ENCODE measurements around the gene FAM151A.

FAM151A gene

GRCh38 chr1:54623216-54624007 lies at the start of gene FAM151A:
Gene FAM151A, minus strand, starts transcription at chr1:54623525. Its CDS starts 130 bp downstream, at chr1:54623395.
- DNase-seq (ENCODE audit: low read depth in 3 of 3, low spot score in 1 of 3): no peak

GRCh38 chr1:54671985-54672608 lies 48.8 kb upstream of the FAM151A start:
- DNase-seq (ENCODE audit: low read depth in 3 of 3, low spot score in 1 of 3): peak in 2 of 3 donors; percentile 33 to 52

GRCh38 chr1:54668567-54668966 lies 45.2 kb upstream of the FAM151A start:
- DNase-seq (ENCODE audit: low read depth in 3 of 3, low spot score in 1 of 3): no peak

- no peak for DNase-seq (ENCODE audit: low read depth in 3 of 3, low spot score in 1 of 3)
These were observed 44.5 kb upstream of the FAM151A start for GRCh38 chr1:54667797-54668196.

DNA sequence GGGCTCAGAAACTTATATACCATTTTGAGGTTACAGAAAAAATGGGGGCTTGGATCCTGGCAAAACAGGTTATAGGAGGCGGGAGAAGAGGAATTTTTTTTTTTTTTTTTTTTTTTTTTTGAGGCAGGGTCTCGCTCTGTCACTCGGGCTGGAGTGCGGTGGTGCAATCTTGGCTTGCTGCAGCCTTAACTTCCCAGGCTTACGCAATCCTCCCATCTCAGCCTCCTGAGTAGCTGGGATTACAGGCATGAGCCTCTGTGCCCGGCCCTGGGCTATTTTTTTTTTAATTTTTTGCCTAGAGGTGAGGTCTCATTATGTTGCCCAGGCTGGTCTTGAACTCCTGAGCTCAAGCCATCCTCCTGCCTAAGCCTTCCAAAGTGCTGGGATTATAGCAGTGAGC lies 43.0 kb upstream of the FAM151A start:
- no peak for DNase-seq (ENCODE audit: low read depth in 3 of 3, low spot score in 1 of 3)

DNA sequence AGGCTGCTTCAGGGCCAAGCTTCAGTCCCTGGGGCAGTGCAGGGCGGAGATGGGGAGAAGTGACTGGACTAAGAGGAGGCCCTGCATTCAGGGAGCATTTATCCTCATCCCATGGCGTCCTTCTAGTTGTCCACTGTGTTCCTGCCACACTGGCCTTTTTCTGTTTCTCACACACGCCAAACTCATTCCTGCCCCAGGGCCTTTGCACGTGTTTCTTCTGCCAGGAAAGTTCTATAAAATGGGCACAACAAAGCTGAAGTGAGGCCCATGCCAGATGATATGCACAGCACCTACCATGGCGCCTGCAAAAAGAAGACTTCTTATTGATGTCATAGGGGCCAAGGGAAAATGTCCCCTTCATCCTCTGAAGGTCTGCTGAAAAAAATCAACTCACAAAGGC lies 42.5 kb upstream of the FAM151A start:
- no peak for DNase-seq (ENCODE audit: low read depth in 3 of 3, low spot score in 1 of 3)

DNA sequence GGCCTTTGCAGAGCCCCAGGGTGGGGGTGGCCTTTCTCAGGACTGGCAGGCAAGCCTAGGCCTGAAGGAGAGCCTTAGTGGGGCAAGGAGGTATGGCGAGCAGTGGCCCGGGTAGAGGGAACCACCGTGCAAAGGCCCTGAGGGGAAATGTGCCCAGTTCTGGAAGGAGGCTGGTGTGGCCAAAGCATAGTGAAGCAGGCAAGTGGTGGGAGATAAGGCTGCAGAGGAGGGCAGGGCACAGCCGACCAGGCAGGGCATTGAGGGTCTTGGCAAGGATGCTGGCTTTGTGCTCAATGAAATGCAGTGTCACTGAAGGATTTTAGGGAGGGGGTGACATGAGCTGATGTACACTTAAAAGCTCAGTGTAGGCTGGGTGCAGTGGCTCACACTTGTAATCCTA lies 41.0 kb upstream of the FAM151A start:
- no peak for DNase-seq (ENCODE audit: low read depth in 3 of 3, low spot score in 1 of 3)

- no peak for DNase-seq (ENCODE audit: low read depth in 3 of 3, low spot score in 1 of 3)
These were observed 40.4 kb upstream of the FAM151A start for GRCh38 chr1:54663725-54664124.

GRCh38 chr1:54658164-54658913 lies 35.0 kb upstream of the FAM151A start:
- DNase-seq (ENCODE audit: low read depth in 3 of 3, low spot score in 1 of 3): no peak

GRCh38 chr1:54653036-54653435 lies 29.7 kb upstream of the FAM151A start:
- DNase-seq (ENCODE audit: low read depth in 3 of 3, low spot score in 1 of 3): no peak

DNA sequence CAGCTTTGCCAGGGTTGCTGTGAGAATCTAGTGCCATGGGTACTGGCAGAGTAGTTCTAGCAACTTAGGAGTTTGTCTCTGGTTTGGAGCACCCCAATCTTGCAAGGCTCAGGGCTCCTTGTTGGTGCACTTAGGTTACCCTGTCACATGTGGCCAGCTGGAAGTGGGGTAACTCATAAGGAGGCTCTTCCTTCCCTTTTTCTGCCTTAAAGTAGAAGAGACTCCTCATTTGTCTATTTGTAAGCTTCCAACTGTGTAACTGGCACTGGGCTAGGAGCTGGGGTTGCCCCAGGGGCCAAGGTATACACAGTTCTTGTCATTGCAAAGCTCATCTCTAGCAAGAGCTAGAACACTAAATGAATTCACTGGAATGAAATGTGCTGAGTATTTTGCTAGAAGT lies 28.8 kb upstream of the FAM151A start:
- no peak for DNase-seq (ENCODE audit: low read depth in 3 of 3, low spot score in 1 of 3)

DNA sequence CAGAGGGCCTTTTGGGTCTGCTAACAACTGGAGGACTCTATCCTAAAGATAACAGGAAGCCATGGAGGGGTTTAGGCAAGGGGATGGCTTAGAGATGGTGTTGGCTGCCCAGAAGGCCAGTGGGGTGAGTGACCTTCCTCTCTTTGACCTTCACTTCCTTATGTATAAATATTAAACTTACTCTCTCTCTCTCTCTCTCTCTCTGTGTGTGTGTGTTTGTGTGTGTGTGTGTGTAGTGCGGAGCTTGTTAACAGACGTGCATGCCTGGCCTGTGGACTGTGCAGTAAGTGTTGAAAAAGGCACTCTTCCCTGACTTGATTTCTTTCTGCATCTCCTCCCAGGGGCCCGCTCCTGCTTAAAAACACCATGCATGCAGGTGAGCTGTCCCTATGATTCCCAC lies 28.3 kb upstream of the FAM151A start:
- no peak for DNase-seq (ENCODE audit: low read depth in 3 of 3, low spot score in 1 of 3)

DNA sequence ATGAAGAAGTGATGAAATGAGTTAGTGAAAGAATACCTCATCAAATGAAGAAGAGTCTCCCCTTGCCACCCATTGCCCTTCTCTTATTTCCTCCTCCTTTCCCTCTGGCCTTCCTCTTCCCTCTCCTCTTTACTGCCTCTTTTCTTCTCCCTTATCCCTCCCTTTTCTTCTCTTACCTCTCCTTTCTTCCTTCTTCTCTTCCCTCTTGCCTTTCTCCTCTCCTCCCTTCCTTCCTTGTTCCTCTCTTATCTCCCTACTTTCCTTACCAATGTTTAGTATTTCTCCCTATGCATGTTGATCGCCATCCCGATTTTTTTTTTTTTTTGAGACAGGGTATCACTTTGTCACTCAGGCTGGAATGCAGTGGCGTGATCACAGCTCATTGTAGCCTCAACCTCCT lies 27.1 kb upstream of the FAM151A start:
- no peak for DNase-seq (ENCODE audit: low read depth in 3 of 3, low spot score in 1 of 3)

DNA sequence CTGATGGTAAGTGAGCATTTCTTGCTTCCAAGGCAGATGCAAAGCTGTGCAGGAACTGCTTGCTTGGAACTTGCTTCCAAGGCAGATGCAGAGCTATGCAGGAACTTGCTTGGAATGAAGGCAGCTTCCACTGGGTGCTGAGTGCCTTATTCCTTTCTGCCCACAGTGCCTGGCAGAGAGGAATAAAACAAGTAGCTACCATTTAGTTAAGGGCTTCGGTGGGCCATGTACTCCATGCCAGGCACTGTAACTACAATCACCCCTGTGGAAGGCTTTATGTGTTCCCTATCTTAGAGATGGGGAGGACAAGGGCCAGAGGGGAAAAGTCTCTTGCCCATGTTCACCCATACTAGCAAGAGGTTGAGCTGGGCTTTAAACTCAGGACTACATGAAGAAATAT lies 26.6 kb upstream of the FAM151A start:
- DNase-seq (ENCODE audit: low read depth in 3 of 3, low spot score in 1 of 3): no peak

- DNase-seq (ENCODE audit: low read depth in 3 of 3, low spot score in 1 of 3): no peak
These were observed 26.0 kb upstream of the FAM151A start for GRCh38 chr1:54649130-54649898.

GRCh38 chr1:54645806-54646676 lies 22.7 kb upstream of the FAM151A start:
- DNase-seq (ENCODE audit: low read depth in 3 of 3, low spot score in 1 of 3): no peak

- no peak for DNase-seq (ENCODE audit: low read depth in 3 of 3, low spot score in 1 of 3)
These were observed 20.4 kb upstream of the FAM151A start for GRCh38 chr1:54643736-54644135.

DNA sequence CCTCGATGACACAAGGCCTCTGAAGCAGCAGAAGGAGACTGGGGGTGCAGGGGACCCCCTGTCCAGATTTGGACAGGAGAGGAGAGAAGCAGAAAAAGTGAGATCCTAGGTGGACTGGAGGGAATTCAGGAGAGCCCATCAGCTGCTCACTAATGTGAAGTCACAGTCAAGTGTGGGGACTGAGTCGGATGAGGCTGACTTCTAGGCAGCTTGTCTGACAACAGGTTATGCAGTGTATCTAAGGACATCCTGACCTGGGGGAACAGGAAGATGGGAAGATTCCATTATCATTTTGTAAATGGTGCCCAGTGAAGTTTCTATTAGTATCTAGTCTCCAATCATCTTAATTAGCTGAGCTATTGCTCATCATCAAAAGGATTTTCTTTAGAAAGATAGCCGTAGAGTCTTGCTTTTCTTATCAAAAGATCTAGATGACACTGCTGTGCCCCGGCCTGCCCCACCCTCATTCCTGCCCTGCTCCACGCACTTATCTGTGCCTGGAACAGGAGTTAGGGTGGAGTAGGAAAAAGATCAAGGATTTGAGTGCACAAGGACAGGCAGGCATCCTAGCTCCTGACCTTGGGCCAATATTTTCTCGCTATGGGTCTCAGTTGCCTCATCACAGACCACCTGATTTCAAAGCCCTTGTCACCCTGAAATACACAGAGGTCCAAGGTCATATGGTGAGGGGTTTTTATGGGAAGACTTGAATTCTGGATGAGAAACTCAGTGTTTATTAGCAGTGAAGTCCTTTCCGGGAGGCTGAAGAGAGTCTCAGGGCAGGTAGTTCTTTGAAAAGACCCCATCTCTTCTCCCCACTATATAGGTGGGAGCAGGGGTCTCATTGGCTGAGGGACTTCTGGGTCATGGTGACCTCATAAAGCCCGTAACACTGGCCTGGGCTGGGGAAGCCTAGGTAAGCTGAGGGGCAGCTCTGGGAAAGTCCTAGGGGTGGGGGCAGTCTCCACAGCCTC lies 17.8 kb upstream of the FAM151A start, which contains the start of gene MROH7:
Gene MROH7, plus strand, starts transcription at position 924 of the 974 bp plus-strand sequence. CDS start 11,141 bp downstream, outside the sequence.
- no peak for DNase-seq (ENCODE audit: low read depth in 3 of 3, low spot score in 1 of 3)

GRCh38 chr1:54640361-54640760 lies 17.0 kb upstream of the FAM151A start:
- DNase-seq (ENCODE audit: low read depth in 3 of 3, low spot score in 1 of 3): no peak

Measured in stimulated activated CD4-positive, alpha-beta T cell treated with anti-CD3 and anti-CD28 coated beads, TNF-alpha, amount 100 ng/mL, for 1 hour (primary cell).